DND-41 (cell line): ENCODE data around the gene CDKL4.
"Not testable (repeated sequence)": the region's sequence is repeated elsewhere in the genome, so short reads cannot be mapped to it uniquely, and the experiment has no call there.

Experiments
- ATAC-seq: fragments of 200-7000 bp; cut with Tn5 transposase; 3 replicates; pipeline ENCODE4 v1.9.1; 2021; ENCODE audit warnings: low read depth; ENCODE audit not compliant: insufficient read depth
- DNase-seq: peaks from one replicate; pipeline ENCODE4 v3.0.0-alpha.2; 2020
- H2AFZ ChIP-seq: 2 replicates; pipeline ENCODE4 v1.6.0; 2012; ENCODE audit warnings: low read depth, low read length
- H3K27ac ChIP-seq: 2 replicates; pipeline ENCODE4 v1.5.1; 2012; ENCODE audit warnings: low read length, inconsistent platforms
- H3K27me3 ChIP-seq: fragments of 200-600 bp; sonication (generic); 2 replicates; pipeline ENCODE4 v1.6.0; 2012; ENCODE audit warnings: low read length, mild to moderate bottlenecking, inconsistent platforms; ENCODE audit not compliant: insufficient read depth, poor library complexity
- H3K36me3 ChIP-seq: 2 replicates; pipeline ENCODE4 v1.5.1; 2012; ENCODE audit warnings: low read length, inconsistent platforms; ENCODE audit not compliant: insufficient read depth
- H3K4me1 ChIP-seq: 2 replicates; pipeline ENCODE4 v1.5.1; 2012; ENCODE audit warnings: mild to moderate bottlenecking, low read length; ENCODE audit not compliant: insufficient read depth
- H3K4me2 ChIP-seq: 2 replicates; pipeline ENCODE4 v1.6.0; 2012; ENCODE audit warnings: mild to moderate bottlenecking, moderate library complexity, low read length, inconsistent platforms; ENCODE audit not compliant: insufficient read depth
- H3K4me3 ChIP-seq, 2 experiments: fragments of 200-600 bp in 1 of 2; shearing (Covaris generic) in 1 of 2; 2 replicates each; pipeline ENCODE4 v1.5.1; 2012 to 2016; ENCODE audit warnings: inconsistent platforms in 2 of 2, low read length in 2 of 2, mild to moderate bottlenecking in 2 of 2, low read depth in 1 of 2, moderate library complexity in 1 of 2
- H3K79me2 ChIP-seq: 2 replicates; pipeline ENCODE4 v1.6.0; 2012; ENCODE audit warnings: low read length, inconsistent platforms; ENCODE audit not compliant: insufficient read depth
- H3K9ac ChIP-seq: 2 replicates; pipeline ENCODE4 v1.6.0; 2012; ENCODE audit warnings: low read depth, mild to moderate bottlenecking, inconsistent platforms, low read length, moderate library complexity
- H3K9me3 ChIP-seq: 2 replicates; pipeline ENCODE4 v1.5.1; 2012; ENCODE audit warnings: low read length, moderate library complexity, mild to moderate bottlenecking, inconsistent platforms; ENCODE audit not compliant: insufficient read depth, severe bottlenecking
- H4K20me1 ChIP-seq: 2 replicates; pipeline ENCODE4 v1.6.0; 2012; ENCODE audit warnings: low read length; ENCODE audit not compliant: insufficient read depth
- EZH2 ChIP-seq: IDR thresholded peaks from 3 replicates; pipeline ENCODE4 v1.6.1; 2012; ENCODE audit warnings: borderline replicate concordance, low read depth, mild to moderate bottlenecking, moderate library complexity, low read length, inconsistent platforms; ENCODE audit not compliant: severe bottlenecking
- TF ChIP-seq, protein P1 (sequence below): IDR thresholded peaks from 2 replicates; pipeline ENCODE4 v1.5.1; 2012; ENCODE audit warnings: borderline replicate concordance, low read length, moderate library complexity, mild to moderate bottlenecking; ENCODE audit not compliant: poor library complexity, severe bottlenecking; ENCODE audit errors: extremely low read depth

The CDKL4 gene

DNA sequence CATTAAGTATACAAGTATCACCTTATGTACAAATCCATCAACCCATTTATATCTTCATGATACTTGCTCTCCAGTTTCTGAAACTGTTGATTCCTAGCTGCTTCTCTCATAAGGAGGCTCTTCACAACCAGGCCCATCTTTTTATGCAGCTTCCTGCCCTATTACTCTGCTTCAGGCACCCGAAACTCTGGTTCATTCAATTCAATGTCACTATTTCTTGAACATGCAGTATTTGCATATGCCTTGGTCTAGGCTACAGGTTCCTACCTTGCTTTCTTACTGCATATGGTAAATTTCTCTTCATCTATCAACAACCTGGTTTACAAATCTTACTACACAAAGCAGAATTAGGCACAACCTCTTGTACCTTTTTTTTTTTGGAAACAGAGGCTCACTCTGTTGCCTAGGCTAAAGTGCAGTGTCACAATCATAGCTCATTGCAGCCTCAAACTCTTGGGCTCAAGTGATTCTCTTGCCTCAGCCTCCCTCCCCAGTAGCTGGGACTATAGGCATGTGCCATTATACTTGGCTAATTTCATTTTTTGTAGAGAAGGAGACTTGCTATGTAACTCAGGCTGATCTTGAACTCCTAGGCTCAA is 2.7 kb upstream of the CDKL4 start:
- no peak for ATAC-seq

GRCh38 chr2:39244963-39245625 is 1.3 kb upstream of the CDKL4 start:
- Histone ChIP-seq H3K4me1 (peaks cover 19% of the 10 kb centered on the region), H2AFZ (peak overlapping the region; percentile 77), H3K4me3 (peak overlapping the region in 1 of 2 experiments; percentile 57; a peak in 2 of 4 replicates), H3K27ac (peak overlapping the region; percentile 36), H3K9ac (peak overlapping the region; percentile 43), H3K4me2 (peak overlapping the region; percentile 55)
- H3K79me2 ChIP-seq, H3K27me3 ChIP-seq, H4K20me1 ChIP-seq, H3K9me3 ChIP-seq, H3K36me3 ChIP-seq: not testable (repeated sequence)
- DNase-seq, result peak; percentile 85
- ATAC-seq, result peak; percentile 85
- TF ChIP-seq, protein P1, sequence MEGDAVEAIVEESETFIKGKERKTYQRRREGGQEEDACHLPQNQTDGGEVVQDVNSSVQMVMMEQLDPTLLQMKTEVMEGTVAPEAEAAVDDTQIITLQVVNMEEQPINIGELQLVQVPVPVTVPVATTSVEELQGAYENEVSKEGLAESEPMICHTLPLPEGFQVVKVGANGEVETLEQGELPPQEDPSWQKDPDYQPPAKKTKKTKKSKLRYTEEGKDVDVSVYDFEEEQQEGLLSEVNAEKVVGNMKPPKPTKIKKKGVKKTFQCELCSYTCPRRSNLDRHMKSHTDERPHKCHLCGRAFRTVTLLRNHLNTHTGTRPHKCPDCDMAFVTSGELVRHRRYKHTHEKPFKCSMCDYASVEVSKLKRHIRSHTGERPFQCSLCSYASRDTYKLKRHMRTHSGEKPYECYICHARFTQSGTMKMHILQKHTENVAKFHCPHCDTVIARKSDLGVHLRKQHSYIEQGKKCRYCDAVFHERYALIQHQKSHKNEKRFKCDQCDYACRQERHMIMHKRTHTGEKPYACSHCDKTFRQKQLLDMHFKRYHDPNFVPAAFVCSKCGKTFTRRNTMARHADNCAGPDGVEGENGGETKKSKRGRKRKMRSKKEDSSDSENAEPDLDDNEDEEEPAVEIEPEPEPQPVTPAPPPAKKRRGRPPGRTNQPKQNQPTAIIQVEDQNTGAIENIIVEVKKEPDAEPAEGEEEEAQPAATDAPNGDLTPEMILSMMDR, result peak; percentile 40

More for the DNA sequence above, 2.7 kb upstream of the CDKL4 start:
- no peaks in the 10 kb centered on the region for H3K79me2 ChIP-seq
- no peak overlapping the region for H2AFZ ChIP-seq
- peaks cover 19% of the 10 kb centered on the region for H3K4me1 ChIP-seq
- H3K27ac ChIP-seq, result no peak overlapping the region
- H3K9me3 ChIP-seq, result no peaks in the 10 kb centered on the region
- no peak overlapping the region for H3K4me3 ChIP-seq
- no peaks in the 10 kb centered on the region for H4K20me1 ChIP-seq
- H3K9ac ChIP-seq, result no peak overlapping the region
- DNase-seq, result no peak
- peaks cover 14% of the 10 kb centered on the region; the same call in 1 of the 2 replicates for H3K36me3 ChIP-seq
- H3K4me2 ChIP-seq, result no peak overlapping the region
- no peaks in the 10 kb centered on the region for H3K27me3 ChIP-seq
- TF ChIP-seq, protein P1, result no peak
- no peak for TF ChIP-seq EZH2

DNA sequence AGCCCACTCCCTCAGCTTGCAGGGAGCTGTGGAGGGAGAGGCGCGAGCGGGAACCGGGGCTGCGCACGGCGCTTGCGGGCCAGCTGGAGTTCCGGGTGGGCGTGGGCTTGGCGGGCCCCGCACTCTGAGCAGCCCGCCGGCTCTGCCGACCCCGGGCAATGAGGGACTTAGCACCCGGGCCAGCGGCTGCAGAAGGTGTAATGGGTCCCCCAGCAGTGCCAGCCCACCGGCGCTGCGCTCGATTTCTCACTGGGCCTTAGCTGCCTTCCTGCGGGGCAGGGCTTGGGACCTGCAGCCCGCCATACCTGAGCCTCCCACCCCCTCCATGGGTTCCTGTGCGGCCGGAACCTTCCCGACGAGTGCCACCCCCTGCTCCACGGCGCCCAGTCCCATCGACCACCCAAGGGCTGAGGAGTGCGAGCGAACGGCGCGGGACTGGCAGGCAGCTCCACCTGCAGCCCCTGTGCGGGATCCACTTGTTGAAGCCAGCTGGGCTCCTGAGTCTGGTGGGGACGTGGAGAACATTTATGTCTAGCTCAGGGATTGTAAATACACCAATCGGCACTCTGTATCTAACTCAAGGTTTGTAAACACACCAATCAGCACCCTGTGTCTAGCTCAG is 582 bp upstream of the CDKL4 start:
- not testable (repeated sequence) for H3K79me2 ChIP-seq, H3K9me3 ChIP-seq, DNase-seq, H3K27ac ChIP-seq, H3K36me3 ChIP-seq, ATAC-seq, H3K27me3 ChIP-seq, H4K20me1 ChIP-seq
- H3K4me1 ChIP-seq, result peaks cover 19% of the 10 kb centered on the region
- peak overlapping the region; percentile 55 for H3K4me2 ChIP-seq
- H3K4me3 ChIP-seq, result peak overlapping the region in 1 of 2 experiments; percentile 57; a peak in 2 of 4 replicates
- H3K9ac ChIP-seq, result peak overlapping the region; percentile 43; the same call in 1 of the 2 replicates
- peak overlapping the region; percentile 77; the same call in 1 of the 2 replicates for H2AFZ ChIP-seq

DNA sequence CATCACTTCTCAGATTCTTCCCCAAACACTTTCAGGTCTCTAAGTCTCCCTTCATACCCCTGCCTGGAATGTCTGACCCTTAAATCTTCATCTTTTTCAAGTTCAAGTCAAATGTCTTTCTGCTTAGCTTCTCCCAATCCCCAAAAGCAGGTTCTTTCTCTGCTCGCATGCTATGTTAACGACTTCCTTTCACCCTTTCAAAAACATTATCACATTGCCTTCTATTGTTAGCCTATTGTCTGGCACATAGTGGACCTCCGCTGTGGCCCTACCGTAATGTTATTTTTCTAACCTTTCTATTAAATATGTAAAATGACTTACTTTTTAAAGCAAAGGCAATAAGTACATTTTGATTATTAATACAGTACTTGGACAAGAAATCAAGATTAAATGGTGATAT is 2.2 kb downstream of the CDKL4 start:
- H4K20me1 ChIP-seq, result no peaks in the 10 kb centered on the region
- H3K27me3 ChIP-seq, result no peaks in the 10 kb centered on the region
- no peaks in the 10 kb centered on the region for H3K36me3 ChIP-seq
- ATAC-seq (no peak), DNase-seq (no peak)
- no peaks in the 10 kb centered on the region for H3K79me2 ChIP-seq
- H3K4me1 ChIP-seq, result peaks cover 19% of the 10 kb centered on the region
- no peak for TF ChIP-seq EZH2
- TF ChIP-seq, protein P1, result no peak
- H3K9me3 ChIP-seq, result peaks cover under 1% of the 10 kb centered on the region
- no peak overlapping the region for H3K27ac ChIP-seq
- no peak overlapping the region for H3K9ac ChIP-seq
- H2AFZ ChIP-seq, result no peak overlapping the region
- no peak overlapping the region for H3K4me3 ChIP-seq
- no peak overlapping the region for H3K4me2 ChIP-seq
